Left cardiac atrium (tissue), 4 donors: Measurements from ENCODE around the gene CDC25A. TPM values are rescaled to one million over a fixed set of nuclear protein-coding genes. Genes with fewer than 3 reads are reported as not detected.
A peak's percentile ranks its signal among the peaks of the same experiment; 100 is the strongest.
"Not testable (repeated sequence)": the region's sequence is repeated elsewhere in the genome, so short reads cannot be mapped to it uniquely, and the experiment has no call there.

Source experiments
- ATAC-seq, 2 donors: fragments of 200-7000 bp; cut with Tn5 transposase; one replicate each; pipeline ENCODE4 v1.9.1; 2020; ENCODE audit warnings: mild to moderate bottlenecking in 2 of 2, moderate library complexity in 2 of 2
- DNase-seq: peaks from one replicate; pipeline ENCODE4 v3.0.0-alpha.2; 2020
- intact Hi-C, 2 donors: fragments of 100-400 bp; cut with DNase I; formaldehyde crosslinking; loops; one replicate each; pipeline versions ENCODE4 v1.14.1 to v1.15.1; 2022 to 2023
- long read RNA-seq: library from polyadenylated mRNA; unstranded; transcript quantifications from one replicate; pipeline ENCODE4 v2.0.0, GENCODE V29; 2021
- total RNA-seq, 2 donors: library from RNA; stranded (reverse); fragmentation: NEBNext Ultra II Directional; extraction: Animal tissue kit (Norgen Biotek cat#: 25700); gene quantifications; one replicate each; pipeline ENCODE4 v1.2.1, GENCODE V29; 2021
- donor health status: DM: no; HTN: yes; CAD: no.
- donor health status: DM: no; HTN: yes; CAD: no; lungs with severe emphysema.
- donor health status: DM: yes; HTN: yes; CAD: no.
- donor health status: Dilated cardiomyopathy.

The CDC25A gene
- total RNA-seq: under 1 TPM; 0.65 to 0.94 TPM
- long read RNA-seq, partial matches to known transcripts: 1 of 2 reads
- long read RNA-seq, other reads (novel, unspliced or antisense): 0 of 2 reads

DNA sequence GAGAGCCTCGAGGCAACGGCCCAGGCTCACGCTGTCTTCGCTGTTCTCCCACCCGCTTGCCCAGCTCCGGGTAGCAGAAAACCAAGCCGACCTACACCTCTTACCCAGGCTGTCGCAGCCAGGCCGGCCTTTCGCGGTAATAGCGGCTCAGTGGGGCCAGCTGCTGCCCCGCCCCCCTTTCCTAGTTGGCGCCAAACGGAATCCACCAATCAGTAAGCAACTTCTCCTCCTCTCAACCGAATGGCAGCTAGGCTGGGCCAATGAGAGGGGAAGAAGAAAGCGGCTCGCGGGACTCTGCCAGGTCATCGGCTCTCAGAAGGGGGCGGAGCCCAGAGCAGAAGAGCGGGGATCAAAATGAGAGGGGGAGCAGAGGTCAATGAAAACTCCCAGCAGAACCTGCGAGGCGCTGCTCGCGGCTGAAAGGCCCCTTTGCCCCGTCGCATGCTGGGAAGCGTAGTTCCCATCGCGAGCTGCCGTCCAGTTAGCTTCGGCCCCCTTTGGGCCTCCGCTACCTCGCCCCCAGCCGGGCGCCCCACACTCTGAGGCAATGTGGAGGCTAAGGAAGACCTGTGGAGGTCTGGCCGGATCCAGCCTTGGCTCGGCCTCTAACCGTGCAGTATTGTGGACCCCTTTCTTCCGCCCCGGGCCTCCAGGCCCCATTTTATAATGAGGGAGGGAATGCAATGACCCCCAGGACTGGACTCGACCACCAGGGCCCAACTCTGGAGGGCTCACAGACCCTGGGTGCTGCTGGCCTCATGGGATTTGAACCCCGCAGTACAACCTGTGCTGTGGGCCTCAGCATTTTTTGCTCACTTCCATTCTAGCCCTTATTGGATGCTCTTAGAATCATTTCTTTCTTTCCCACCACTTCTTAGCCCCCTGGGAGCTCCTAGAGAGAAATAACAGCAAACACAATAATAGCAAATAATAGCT lies at the start of gene CDC25A:
CDC25A (minus strand) TSS at position 152 of the 936 bp plus-strand sequence. CDS start 470 bp downstream, outside the sequence.
- DNase-seq: peak; percentile 96
- intact Hi-C loops: no loop called here
- ATAC-seq: peak; percentile 99

DNA sequence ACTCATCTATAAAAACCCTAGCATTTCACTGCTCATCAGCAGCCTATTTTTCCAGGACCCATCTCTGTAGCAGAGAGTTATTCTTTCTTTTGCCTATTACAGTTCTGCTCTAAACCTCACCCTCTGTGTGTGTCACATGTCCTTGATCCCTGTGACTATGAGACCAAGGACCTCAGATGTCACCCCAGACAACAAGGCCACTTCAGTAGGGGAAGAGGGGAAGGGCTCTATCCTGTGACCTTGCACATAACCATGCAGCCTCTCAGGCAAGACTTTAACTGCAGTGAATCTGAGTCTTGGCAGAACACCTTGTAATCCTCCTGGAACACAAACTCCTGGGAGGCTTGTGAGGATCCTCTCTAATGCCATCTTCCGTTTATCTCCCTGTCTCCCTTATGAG lies 48.3 kb upstream of the CDC25A start:
- ATAC-seq: no peak
- no peak for DNase-seq
- intact Hi-C loops: no loop called here

DNA sequence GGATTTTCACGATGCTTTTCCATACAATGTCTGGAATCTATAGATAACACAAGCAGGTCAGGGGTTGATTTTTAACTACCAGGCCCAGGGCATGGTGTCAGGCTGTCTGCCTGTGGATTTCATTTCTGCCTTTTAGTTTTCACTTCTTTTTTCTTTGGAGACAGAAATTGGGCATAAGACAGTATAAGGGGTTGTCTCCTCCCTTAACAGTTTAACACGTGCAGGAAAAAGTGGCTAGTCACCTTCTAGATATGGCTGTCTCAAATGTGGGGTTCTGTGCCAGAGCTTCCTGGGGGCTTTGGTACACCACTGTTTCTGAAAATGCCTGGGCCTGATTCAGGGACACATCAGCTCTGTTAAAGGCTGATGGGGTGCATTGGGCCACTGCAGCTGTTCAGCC lies 45.3 kb upstream of the CDC25A start:
- ATAC-seq (no peak), DNase-seq (no peak)
- intact Hi-C loops: no loop called here

DNA sequence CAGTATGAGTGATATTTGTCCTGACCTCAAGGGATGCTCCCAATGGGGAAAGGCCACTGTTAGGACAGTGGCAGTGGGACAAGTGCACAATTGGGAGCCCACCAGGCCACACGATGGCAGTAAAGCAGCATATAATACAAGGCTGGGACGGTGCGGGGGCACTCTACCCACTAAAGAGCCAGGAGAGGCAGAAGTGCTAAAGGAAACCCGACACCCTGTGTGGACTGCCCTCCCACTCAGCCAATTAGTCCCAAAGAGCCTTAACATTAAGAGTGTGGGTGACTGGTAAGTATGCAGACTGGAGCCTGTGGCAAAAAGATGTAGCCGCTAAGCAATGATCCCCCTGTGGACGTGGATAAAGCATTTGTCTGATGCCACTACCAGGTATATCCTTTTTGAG lies 44.5 kb upstream of the CDC25A start:
- intact Hi-C loops: no loop called here
- ATAC-seq: peak; percentile 92 to 96
- DNase-seq: peak; percentile 85

DNA sequence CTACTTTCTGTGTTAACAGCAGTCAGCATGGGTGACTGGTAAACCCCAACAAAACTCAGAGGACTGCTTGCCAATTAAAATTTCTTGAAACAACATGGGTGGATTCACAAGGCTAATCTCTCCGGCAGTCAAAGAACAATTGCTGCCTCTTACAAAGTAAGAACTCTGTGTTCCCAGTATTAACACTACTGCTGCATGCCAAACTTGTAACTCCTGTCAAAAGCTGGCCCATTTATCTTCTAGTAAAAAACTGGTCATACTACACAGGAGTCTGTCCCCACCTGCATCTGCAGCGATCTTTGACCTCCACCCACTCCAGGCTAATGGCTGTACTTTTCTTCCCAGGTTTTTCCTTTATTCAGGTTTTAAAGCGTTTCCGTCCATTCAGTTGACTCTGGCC lies 44.0 kb upstream of the CDC25A start:
- ATAC-seq: peak in 1 of 2 donors; percentile 65
- intact Hi-C loops: no loop called here

DNA sequence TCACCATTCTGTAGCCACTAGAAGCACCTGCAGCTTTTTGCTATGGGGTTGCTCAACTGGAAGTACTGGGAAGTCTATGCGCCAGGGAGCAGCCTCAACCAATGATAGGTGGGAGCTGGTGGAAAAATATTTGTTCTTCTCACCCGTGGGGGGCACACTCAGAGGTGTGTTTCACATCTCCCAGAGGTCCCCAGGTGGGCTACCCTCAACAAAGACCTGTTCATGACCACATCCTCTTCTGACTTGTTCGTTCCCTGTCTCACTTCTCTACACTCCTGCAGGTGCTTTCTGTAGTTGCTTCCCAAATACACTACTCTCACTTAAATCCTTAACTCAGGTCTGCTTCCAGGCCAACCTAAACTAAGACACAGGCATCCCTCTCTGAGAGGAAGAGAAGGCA lies 38.7 kb upstream of the CDC25A start:
- DNase-seq (no peak), ATAC-seq (no peak)
- intact Hi-C loops: no loop called here

More for the DNA sequence above, 44.0 kb upstream of the CDC25A start:
- DNase-seq: no peak

DNA sequence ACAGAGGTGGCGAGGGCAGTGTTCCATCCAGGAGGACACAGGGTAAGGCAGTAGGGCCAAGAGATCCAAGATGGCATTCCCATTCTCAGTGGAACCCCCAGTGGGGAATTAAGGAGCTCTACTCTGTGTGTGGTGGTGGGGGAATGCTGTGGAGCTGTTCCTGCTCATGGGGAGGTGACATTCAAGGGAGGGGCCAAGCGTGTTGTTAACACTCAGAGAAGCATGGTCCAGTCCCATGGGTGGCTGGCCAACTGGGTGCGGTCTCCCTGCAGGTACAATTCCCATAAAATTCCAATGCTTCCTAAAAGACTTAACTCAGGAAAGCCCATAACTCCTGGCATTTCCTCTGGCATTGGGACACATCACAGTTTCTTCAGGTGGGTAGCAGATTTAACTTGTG lies 37.4 kb upstream of the CDC25A start:
- intact Hi-C loops: no loop called here
- no peak for ATAC-seq

DNA sequence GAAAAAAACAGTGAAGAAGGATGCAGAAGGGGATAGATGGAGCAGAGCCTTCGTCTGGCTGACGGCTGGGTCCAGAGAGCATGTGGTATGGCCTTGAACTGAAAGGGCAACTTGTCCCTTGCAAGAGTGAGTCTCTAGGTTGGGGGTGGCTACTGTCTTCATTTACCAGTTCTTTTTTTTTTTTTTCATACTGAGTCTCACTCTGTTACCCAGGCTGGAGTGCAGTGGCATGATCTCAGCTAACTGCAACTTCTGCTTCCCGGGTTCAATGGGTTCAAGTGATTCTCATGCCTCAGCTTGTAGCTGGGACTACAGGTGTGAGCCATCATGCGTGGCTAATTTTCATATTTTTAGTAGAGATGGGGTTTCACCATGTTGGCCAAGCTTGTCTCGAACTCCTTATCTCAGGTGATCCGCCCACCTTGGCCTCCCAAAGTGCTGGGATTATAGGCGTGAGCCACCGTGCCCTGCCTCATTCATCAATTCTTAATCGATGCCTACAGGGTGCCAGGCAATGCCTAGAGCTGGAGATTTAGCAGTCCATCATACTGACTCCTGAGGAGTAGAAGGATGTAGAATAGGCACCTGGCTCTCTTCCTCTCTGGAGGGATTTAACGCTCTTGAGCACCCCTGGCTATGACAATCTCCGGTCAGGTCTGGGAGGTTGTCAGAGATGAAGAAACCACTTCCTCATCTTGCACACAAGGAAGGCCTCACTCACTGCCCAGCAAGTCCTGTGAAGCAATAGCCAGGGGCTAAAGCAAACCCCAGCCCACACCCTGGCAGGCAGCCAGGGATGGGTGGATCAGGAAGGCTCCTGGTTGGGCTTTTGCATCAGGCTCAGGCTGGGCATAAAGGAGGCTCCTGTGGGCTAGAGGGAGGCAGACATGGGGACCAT lies 34.6 kb upstream of the CDC25A start, which contains the start of gene CAMP:
CAMP (plus strand) TSS at position 880 of the 898 bp plus-strand sequence; CDS start at position 897, 17 bp downstream.
- intact Hi-C loops: no loop called here
- DNase-seq: peak; percentile 81
- ATAC-seq: peak; percentile 23 to 51

More for the DNA sequence above, 37.4 kb upstream of the CDC25A start:
- no peak for DNase-seq

DNA sequence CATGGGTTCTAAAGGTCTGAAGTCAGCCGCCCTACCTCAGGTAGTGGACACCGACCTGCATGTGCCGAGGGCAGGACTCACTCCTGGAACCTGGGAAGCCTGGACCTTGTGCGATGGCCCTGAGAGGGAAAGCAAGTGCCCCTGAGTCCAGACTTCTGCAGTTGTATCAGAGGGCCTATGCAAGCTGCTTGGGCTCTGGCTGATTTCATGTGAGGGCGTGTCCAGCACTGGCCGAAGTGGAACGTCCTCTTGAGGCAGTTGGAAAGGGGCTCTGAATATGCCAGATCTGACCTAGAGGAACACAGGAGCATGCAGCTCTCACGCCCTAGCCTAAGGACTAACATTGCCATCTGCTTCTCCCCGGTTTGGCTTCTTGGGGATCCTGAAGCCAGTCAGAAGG lies 32.5 kb upstream of the CDC25A start:
- intact Hi-C loops: no loop called here
- no peak for DNase-seq

DNA sequence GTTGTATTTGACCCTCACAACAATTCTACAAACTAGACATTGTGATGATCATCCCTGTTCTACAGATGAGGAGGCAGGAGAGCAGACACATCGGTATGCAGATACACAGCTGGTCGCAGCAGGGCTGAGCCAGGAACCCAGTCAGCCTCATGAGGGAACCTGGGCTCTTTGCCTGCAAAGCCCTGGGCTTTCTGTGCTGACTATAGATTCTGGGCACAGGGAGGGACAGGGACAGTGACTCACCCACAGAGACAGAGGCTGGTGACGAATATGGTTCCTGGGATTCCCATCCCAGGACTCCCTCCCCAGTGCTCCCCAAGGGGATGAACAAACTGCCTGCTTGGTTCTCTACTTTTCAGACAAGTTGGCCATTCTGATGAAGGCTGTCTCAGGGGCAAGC lies 31.3 kb upstream of the CDC25A start:
- peak; percentile 67 for DNase-seq
- intact Hi-C loops: no loop called here
- ATAC-seq: peak in 1 of 2 donors; percentile 47

More for the DNA sequence above, 32.5 kb upstream of the CDC25A start:
- ATAC-seq: no peak

DNA sequence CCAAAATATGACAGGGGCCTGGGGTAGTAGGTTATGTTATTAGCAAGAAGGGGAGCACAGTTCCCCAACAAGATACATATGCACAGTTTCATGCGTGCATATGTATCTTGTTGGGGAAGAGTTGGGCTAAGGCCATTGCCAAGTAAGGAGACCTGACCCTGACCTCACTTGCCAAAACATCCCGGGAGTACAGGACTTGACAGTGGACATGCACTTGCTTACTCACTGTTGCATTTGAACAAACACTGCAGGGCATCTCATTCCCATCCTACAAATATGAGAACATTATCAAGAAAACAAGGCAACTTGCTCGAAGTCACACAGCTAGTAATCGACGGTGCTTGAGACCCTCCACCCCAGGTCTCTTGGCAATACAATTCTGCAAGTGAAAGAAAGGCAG lies 30.3 kb upstream of the CDC25A start:
- ATAC-seq (no peak), DNase-seq (no peak)
- intact Hi-C loops: no loop called here

DNA sequence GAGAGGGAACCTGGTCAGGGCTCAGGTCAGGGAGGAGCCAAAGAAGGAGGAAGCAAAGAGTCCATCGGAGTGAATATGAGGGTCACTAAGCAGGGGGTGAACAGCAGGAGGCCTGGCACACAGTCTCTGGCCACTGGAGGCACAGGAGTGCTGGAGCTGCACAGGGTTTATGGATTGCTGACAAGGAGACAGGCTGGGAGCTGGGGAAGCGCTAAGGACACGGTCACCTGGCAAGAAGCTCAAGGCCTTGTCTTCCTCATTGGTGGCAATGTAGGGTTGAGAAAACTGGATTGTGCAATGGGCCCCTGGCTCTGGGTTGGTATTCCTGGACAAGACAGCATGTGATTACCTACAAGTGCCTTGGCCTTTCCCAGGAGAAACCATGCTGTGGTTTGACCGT lies 29.2 kb upstream of the CDC25A start:
- intact Hi-C loops: no loop called here
- no peak for DNase-seq
- no peak for ATAC-seq

DNA sequence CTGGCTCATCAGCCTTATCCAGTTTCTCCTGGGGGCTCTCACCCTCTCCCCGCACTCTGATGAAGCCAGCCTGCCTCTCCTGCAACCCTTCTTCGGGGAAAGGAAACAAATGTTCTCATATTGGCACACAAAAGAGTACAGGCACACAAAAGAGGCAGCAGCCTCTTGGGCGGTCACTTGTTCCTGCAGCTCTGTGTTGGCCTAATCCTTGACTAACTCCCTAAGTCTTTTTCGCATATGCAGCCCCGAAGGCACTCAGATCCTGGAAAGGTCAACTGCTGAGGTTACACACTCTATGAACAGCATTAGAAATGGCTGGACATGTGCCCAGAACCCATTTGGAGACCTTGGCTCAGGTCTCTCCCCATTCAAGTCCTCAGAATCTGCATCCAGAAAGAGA lies 27.7 kb upstream of the CDC25A start:
- peak; percentile 64 to 77 for ATAC-seq
- peak; percentile 75 for DNase-seq
- intact Hi-C loops: no loop called here

DNA sequence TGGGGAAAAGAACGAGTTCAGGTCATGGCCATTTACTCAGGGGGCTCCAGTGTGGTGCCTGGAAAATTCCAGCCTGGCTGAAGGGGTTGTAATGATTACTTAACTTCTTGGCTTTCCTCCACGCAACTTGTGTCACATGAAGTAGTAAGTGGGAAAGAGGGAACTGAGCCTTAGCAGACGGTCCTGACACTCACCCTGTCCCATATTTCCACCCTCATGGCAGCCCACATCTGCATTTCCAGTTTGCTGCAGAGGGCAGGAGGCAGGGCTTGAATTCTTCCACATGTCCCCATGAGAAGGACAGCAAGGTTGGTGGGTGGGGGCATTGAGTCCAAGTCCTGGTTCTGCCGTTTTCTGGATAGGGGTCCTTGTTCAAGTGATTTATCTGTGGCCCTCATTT lies 27.2 kb upstream of the CDC25A start:
- ATAC-seq: peak; percentile 80 to 83
- intact Hi-C loops: no loop called here
- peak; percentile 51 for DNase-seq

DNA sequence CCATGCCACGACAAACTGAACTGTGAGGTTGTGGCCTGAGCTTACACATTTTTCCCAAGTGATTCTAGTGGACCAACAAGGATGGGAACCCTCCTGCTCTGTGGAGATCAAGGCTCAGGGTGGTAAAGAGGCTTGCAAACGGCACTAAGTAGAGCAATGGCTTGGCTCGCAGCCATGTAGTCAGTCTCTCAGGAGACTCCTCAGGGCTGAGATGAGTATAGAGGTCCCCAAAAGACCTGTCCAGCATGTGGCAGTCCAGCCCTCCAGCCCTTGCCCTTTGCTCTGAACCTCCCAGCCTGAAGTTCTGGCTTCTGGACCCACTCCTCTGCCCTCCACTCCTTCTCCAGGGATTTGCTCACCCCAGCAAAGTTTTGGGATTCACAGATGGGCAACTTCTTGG lies 26.8 kb upstream of the CDC25A start:
- ATAC-seq: peak; percentile 34 to 69
- intact Hi-C loops: no loop called here
- DNase-seq: peak; percentile 70

DNA sequence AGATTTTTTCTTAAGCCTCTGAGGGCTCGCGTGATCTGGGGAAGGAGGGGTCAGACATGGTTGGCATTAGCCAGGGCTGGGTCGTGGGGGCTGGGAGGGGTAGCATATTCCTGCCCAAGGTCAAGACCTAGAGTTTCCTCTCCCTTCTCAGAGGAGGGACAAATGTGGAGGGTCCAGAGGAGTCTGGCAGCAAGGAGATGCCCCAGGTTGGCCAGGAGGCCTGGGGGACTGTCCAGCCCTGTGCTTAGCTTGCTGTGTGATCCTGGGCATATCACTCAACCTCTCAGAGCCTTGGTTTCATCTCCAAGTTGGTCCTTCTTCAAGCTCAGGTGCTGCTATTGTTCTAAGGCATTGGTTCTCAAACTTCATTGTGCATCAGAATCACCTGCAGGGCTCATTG lies 26.0 kb upstream of the CDC25A start:
- intact Hi-C loops: no loop called here
- ATAC-seq: no peak
- DNase-seq: no peak

DNA sequence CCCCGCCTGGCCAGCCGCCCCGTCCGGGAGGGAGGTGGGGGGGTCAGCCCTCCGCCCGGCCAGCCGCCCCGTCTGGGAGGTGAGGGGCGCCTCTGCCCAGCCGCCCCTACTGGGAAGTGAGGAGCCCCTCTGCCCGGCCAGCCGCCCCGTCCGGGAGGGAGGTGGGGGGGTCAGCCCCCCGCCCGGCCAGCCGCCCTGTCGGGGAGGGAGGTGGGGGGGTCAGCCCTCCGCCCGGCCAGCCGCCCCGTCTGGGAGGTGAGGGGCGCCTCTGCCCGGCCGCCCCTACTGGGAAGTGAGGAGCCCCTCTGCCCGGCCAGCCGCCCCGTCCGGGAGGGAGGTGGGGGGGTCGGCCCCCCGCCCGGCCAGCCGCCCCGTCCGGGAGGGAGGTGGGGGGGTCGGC lies 23.6 kb upstream of the CDC25A start:
- ATAC-seq, intact Hi-C loops, DNase-seq: not testable (repeated sequence)

DNA sequence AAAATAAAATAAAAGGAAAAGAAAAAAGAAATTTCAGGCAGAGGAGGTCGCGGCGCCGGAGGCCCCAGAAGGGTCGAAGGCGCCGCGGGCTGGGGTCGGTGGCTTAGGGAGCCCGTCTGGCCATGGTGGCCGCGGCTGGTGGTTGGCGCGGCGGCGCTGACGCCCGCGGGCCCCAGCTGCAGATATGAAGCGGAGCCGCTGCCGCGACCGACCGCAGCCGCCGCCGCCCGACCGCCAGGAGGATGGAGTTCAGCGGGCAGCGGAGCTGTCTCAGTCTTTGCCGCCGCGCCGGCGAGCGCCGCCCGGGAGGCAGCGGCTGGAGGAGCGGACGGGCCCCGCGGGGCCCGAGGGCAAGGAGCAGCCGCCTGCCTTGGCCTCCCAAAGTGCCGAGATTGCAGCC lies 22.3 kb upstream of the CDC25A start:
- ATAC-seq, intact Hi-C loops, DNase-seq: not testable (repeated sequence)

DNA sequence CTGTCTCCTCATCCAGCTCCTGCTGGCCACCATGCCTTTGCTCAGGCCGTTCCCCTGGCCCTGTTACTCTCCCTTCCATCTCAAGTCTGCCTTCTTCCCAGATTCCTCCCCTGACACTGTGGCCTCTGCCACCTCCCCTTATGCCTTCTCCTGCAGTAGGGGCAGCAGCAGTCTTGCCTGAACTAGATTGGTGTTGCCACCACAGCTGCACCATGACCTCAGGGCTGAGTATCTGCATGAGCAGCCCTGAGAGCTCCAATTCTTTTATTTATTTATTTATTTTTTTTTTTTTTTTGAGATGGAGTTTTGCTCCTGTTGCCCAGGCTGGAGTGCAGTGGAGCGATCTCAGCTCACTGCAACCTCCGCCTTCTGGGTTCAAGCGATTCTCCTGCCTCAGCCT lies 21.2 kb upstream of the CDC25A start:
- DNase-seq: no peak
- intact Hi-C loops: no loop called here
- no peak for ATAC-seq

DNA sequence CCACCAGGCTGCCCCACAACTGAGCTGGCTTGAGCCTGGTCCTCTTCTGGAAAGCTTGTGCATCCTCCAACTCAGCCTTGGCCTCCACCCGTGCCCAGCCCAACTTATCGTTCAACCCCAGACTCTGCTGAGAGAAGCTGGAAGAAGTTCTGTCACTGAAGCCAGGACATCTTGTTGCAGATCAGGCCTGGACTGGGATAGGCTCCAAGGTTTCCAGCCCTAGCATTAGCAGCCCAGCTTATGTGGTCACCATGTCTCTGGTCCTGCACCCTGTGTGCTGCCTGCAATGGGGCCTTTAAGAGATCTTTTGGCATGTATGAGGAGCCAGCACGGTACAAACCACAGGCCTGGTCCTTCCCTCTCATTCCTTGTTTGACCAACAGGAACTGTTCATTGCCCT lies 19.9 kb upstream of the CDC25A start:
- DNase-seq (no peak), ATAC-seq (peak in 1 of 2 donors; percentile 59)
- intact Hi-C loops: no loop called here
